Liver (tissue), 9 donors: ENCODE measurements around the gene DBH. TPM values are rescaled to one million over a fixed set of nuclear protein-coding genes. Genes with fewer than 3 reads are reported as not detected.

Experiments
- DNase-seq: peaks from one replicate; pipeline ENCODE4 v3.0.0-alpha.2; 2017; ENCODE audit warnings: low spot score
- H3K27ac ChIP-seq, 2 donors: one replicate each; pipeline ENCODE4 v1.7.0; 2013; ENCODE audit warnings: inconsistent platforms in 2 of 2, low read length in 2 of 2, control low read depth in 1 of 2, low read depth in 1 of 2, mild to moderate bottlenecking in 1 of 2
- H3K27me3 ChIP-seq, 4 donors: one replicate each; pipeline versions ENCODE4 v1.6.1 to v1.7.0; 2013; ENCODE audit warnings: low read length in 3 of 4, inconsistent platforms in 1 of 4, mild to moderate bottlenecking in 1 of 4, moderate library complexity in 1 of 4; ENCODE audit not compliant: control insufficient read depth in 4 of 4, insufficient read depth in 4 of 4
- H3K36me3 ChIP-seq, 4 donors: one replicate each; pipeline versions ENCODE4 v1.6.1 to v1.7.0; 2013; ENCODE audit warnings: low read length in 3 of 4, mild to moderate bottlenecking in 3 of 4, low read depth in 1 of 4, moderate library complexity in 1 of 4; ENCODE audit not compliant: control insufficient read depth in 4 of 4, insufficient read depth in 3 of 4
- H3K4me1 ChIP-seq, 4 donors: one replicate each; pipeline versions ENCODE4 v1.6.1 to v1.7.0; 2013; ENCODE audit warnings: low read length in 3 of 4, mild to moderate bottlenecking in 3 of 4, moderate library complexity in 1 of 4; ENCODE audit not compliant: control insufficient read depth in 4 of 4, insufficient read depth in 4 of 4
- H3K4me3 ChIP-seq, 3 donors: one replicate each; pipeline versions ENCODE4 v1.6.1 to v1.7.0; 2013; ENCODE audit warnings: low read length in 3 of 3, control low read depth in 1 of 3, low read depth in 1 of 3, mild to moderate bottlenecking in 1 of 3
- H3K9ac ChIP-seq, 2 donors: one replicate each; pipeline ENCODE4 v1.7.0; 2013; ENCODE audit warnings: low read length in 2 of 2, mild to moderate bottlenecking in 2 of 2, moderate library complexity in 2 of 2, control low read depth in 1 of 2, low read depth in 1 of 2
- H3K9me3 ChIP-seq, 4 donors: one replicate each; pipeline versions ENCODE4 v1.6.1 to v1.7.0; 2013; ENCODE audit warnings: low read length in 3 of 4; ENCODE audit not compliant: control insufficient read depth in 4 of 4
- ATF3 ChIP-seq: IDR thresholded peaks from 2 replicates; pipeline ENCODE4 v1.6.1; 2016; ENCODE audit warnings: antibody characterized with exemption
- CTCF ChIP-seq: fragments of 150-350 bp; IDR thresholded peaks from 2 replicates; pipeline ENCODE4 v1.5.1; 2017; ENCODE audit warnings: improper control_type of control experiment, low read depth, low read length; ENCODE audit not compliant: missing input control
- EGR1 ChIP-seq, 2 donors: IDR thresholded peaks; 2 replicates each; pipeline ENCODE4 v1.6.1; 2016 to 2018; ENCODE audit warnings: antibody characterized with exemption in 2 of 2, low read depth in 2 of 2
- FOXA1 ChIP-seq: IDR thresholded peaks from 2 replicates; pipeline ENCODE4 v1.6.1; 2016; ENCODE audit warnings: antibody characterized with exemption
- FOXA2 ChIP-seq: IDR thresholded peaks from 2 replicates; pipeline ENCODE4 v1.6.1; 2016; ENCODE audit warnings: antibody characterized with exemption
- GABPA ChIP-seq, 2 donors: IDR thresholded peaks in 1 of 2; conservative IDR thresholded peaks in 1 of 2; 2 replicates each; pipeline ENCODE4 v1.6.1; 2016; ENCODE audit warnings: antibody characterized with exemption in 2 of 2, mild to moderate bottlenecking in 1 of 2, moderate library complexity in 1 of 2
- JUND ChIP-seq, 2 donors: IDR thresholded peaks; 2 replicates each; pipeline ENCODE4 v1.6.1; 2016; ENCODE audit warnings: antibody characterized with exemption in 2 of 2
- MAX ChIP-seq: IDR thresholded peaks from 2 replicates; pipeline ENCODE4 v1.6.1; 2016; ENCODE audit warnings: antibody characterized with exemption
- NR2F2 ChIP-seq: IDR thresholded peaks from 2 replicates; pipeline ENCODE4 v1.6.1; 2016; ENCODE audit warnings: antibody characterized with exemption
- RAD21 ChIP-seq, 2 donors: IDR thresholded peaks; 2 replicates each; pipeline ENCODE4 v1.6.1; 2016; ENCODE audit warnings: antibody characterized with exemption in 2 of 2, mild to moderate bottlenecking in 2 of 2
- REST ChIP-seq: IDR thresholded peaks from 2 replicates; pipeline ENCODE4 v1.6.1; 2016; ENCODE audit warnings: antibody characterized with exemption, mild to moderate bottlenecking
- RXRA ChIP-seq, 2 donors: IDR thresholded peaks; 2 replicates each; pipeline ENCODE4 v1.6.1; 2017 to 2018; ENCODE audit warnings: antibody characterized with exemption in 2 of 2, mild to moderate bottlenecking in 1 of 2
- YY1 ChIP-seq: IDR thresholded peaks from 2 replicates; pipeline ENCODE4 v1.6.1; 2016; ENCODE audit warnings: antibody characterized with exemption, mild to moderate bottlenecking
- ZBTB33 ChIP-seq: IDR thresholded peaks from 2 replicates; pipeline ENCODE4 v1.6.1; 2016; ENCODE audit warnings: antibody characterized with exemption
- WGBS: extraction: QIAGEN DNeasy Blood & Tissue Kit; methylation state at CpG from one replicate; pipeline ENCODE4 v1.1.7; 2013; 5-methylcytosine and 5-hydroxymethylcytosine counted together
- polyA plus RNA-seq, 2 donors: library from polyadenylated mRNA; stranded (reverse) in 1 of 2; unstranded in 1 of 2; fragments of 200-250 nt in 1 of 2; fragments of >200 nt in 1 of 2; fragmentation: Nextera tagmentation in 1 of 2; extraction: Ambion mirVana in 1 of 2; gene quantifications; one replicate each; pipeline versions ENCODE4 v1.2.1 to v1.2.3, GENCODE V29; 2013 to 2015
- total RNA-seq, 2 donors: library from RNA; depleted of rRNA; stranded (reverse); fragments of >200 nt; gene quantifications; one replicate each; pipeline ENCODE4 v1.2.3, GENCODE V29; 2014
- donor health status: healthy.
- donor health status: healthy.
- donor health status: healthy.
- donor health status: healthy.
- donor health status: healthy.

The DBH gene
- total and polyA plus RNA-seq, 4 donors = 0.37 to 21.2 (median 2.5) TPM

- Histone ChIP-seq H3K27ac (no peak overlapping the region), H3K4me3 (no peak overlapping the region), H3K27me3 (peaks cover 0 to 2% (median 0%) of the 10 kb centered on the region in 4 donors), H3K9ac (no peak overlapping the region), H3K9me3 (no peaks in the 10 kb centered on the region), H3K4me1 (peaks cover 0 to 2% (median 0%) of the 10 kb centered on the region in 4 donors), H3K36me3 (no peaks in the 10 kb centered on the region)
- WGBS = 79% methylated on average over 8 of the region's 8 CpGs
- DNase-seq = no peak
- TF ChIP-seq FOXA1 = no peak
- no peak for TF ChIP-seq REST
Measured at GRCh38 chr9:133607976-133608375, 28.2 kb upstream of the DBH start.

GRCh38 chr9:133608382-133608781, 27.8 kb upstream of the DBH start:
- Histone ChIP-seq H3K9me3 (no peaks in the 10 kb centered on the region), H3K4me3 (no peak overlapping the region), H3K4me1 (peaks cover 0 to 2% (median 0%) of the 10 kb centered on the region in 4 donors), H3K9ac (no peak overlapping the region), H3K36me3 (no peaks in the 10 kb centered on the region), H3K27me3 (peaks cover 0 to 2% (median 0%) of the 10 kb centered on the region in 4 donors), H3K27ac (peak overlapping the region in 1 of 2 donors; percentile 23)
- whole genome bisulfite sequencing = 76% methylated on average over 7 of the region's 7 CpGs
- TF ChIP-seq YY1 = no peak
- no peak for TF ChIP-seq FOXA1
- no peak for TF ChIP-seq FOXA2
- no peak for TF ChIP-seq NR2F2
- no peak for TF ChIP-seq ZBTB33
- TF ChIP-seq CTCF = no peak
- no peak for TF ChIP-seq RAD21 (IDR thresholded peaks at IDR 0.05)
- no peak for TF ChIP-seq EGR1 (IDR thresholded peaks at IDR 0.05; ENCODE audit: low read depth in 2 of 2)
- TF ChIP-seq ATF3 = no peak
- no peak for TF ChIP-seq JUND (IDR thresholded peaks at IDR 0.05)
- TF ChIP-seq GABPA (IDR thresholded peaks at IDR 0.05 in 1 of 2, conservative IDR thresholded peaks at IDR 0.05 in 1 of 2) = no peak
- TF ChIP-seq REST = no peak
- no peak for TF ChIP-seq MAX
- no peak for TF ChIP-seq RXRA (IDR thresholded peaks at IDR 0.05)
- DNase-seq = no peak
